HL-60 (cell line): ENCODE measurements around the gene DAGLA.

ENCODE experiments used
- CTCF ChIP-seq: IDR thresholded peaks from one replicate; pipeline ENCODE4 v1.5.1; 2011; ENCODE audit warnings: low read length, control low read depth, inconsistent platforms; ENCODE audit not compliant: insufficient read depth
- GABPA ChIP-seq: IDR thresholded peaks from 2 replicates; pipeline ENCODE4 v1.6.1; 2012; ENCODE audit warnings: low read depth
- POLR2AphosphoS5 ChIP-seq: IDR thresholded peaks from 2 replicates; pipeline ENCODE4 v1.6.1; 2012; ENCODE audit warnings: low read depth
- REST ChIP-seq: IDR thresholded peaks from 2 replicates; pipeline ENCODE4 v1.6.1; 2012; ENCODE audit warnings: low read depth; ENCODE audit not compliant: insufficient replicate concordance
- SPI1 ChIP-seq: IDR thresholded peaks from 2 replicates; pipeline ENCODE4 v1.6.1; 2012; ENCODE audit warnings: low read depth, mild to moderate bottlenecking, borderline replicate concordance

GRCh38 chr11:61686066-61686465 is 5.9 kb downstream of the DAGLA start:
- TF ChIP-seq CTCF, result no peak
- TF ChIP-seq REST, result no peak
- no peak for TF ChIP-seq POLR2AphosphoS5
- no peak for TF ChIP-seq GABPA
- TF ChIP-seq SPI1, result no peak
